Measurements from ENCODE around the gene FEZF1. TPM values are rescaled to one million over a fixed set of nuclear protein-coding genes. Genes with fewer than 3 reads are reported as not detected.
A peak's percentile ranks its signal among the peaks of the same experiment; 100 is the strongest.

Gene FEZF1
- total RNA-seq, 2 donors from 2014 or later, result not detected

GRCh38 chr7:122311050-122311700 lies 6.6 kb upstream of the FEZF1 start:
- Histone ChIP-seq H3K9me3 (peaks cover 0 to 4% of the 10 kb centered on the region in 2 donors), H3K4me1 (peaks cover 0 to 37% of the 10 kb centered on the region in 2 donors), H3K27me3 (peaks cover 59 to 70% of the 10 kb centered on the region in 2 donors), H3K36me3 (no peaks in the 10 kb centered on the region), H3K4me3 (no peak overlapping the region), H3K27ac (no peak overlapping the region)
- DNase-seq (ENCODE audit: low spot score), result no peak
- TF ChIP-seq CTCF (IDR thresholded peaks at IDR 0.05), result no peak

GRCh38 chr7:122310119-122311021 lies 5.8 kb upstream of the FEZF1 start:
- H3K4me3 ChIP-seq, result peak overlapping the region in 1 of 2 donors; percentile 41
- TF ChIP-seq CTCF (IDR thresholded peaks at IDR 0.05), result no peak

GRCh38 chr7:122309421-122309820 lies 4.9 kb upstream of the FEZF1 start:
- peaks cover 0 to 4% of the 10 kb centered on the region in 2 donors for H3K9me3 ChIP-seq
- no peak overlapping the region for H3K4me3 ChIP-seq
- H3K27me3 ChIP-seq, result peaks cover 62 to 74% of the 10 kb centered on the region in 2 donors
- H3K36me3 ChIP-seq, result no peaks in the 10 kb centered on the region
- no peak overlapping the region for H3K27ac ChIP-seq
- no peak for TF ChIP-seq CTCF (IDR thresholded peaks at IDR 0.05)
- no peak for DNase-seq (ENCODE audit: low spot score)
- peaks cover 0 to 53% of the 10 kb centered on the region in 2 donors for H3K4me1 ChIP-seq

More at GRCh38 chr7:122310119-122311021, 5.8 kb upstream of the FEZF1 start:
- peaks cover 0 to 4% of the 10 kb centered on the region in 2 donors for H3K9me3 ChIP-seq
- H3K36me3 ChIP-seq, result no peaks in the 10 kb centered on the region
- H3K4me1 ChIP-seq, result peaks cover 0 to 44% of the 10 kb centered on the region in 2 donors
- no peak for DNase-seq (ENCODE audit: low spot score)
- H3K27me3 ChIP-seq, result peaks cover 61 to 72% of the 10 kb centered on the region in 2 donors
- no peak overlapping the region for H3K27ac ChIP-seq

GRCh38 chr7:122307228-122307621 lies 2.7 kb upstream of the FEZF1 start:
- H3K27ac ChIP-seq, result no peak overlapping the region
- no peak for TF ChIP-seq CTCF (IDR thresholded peaks at IDR 0.05)
- no peak for DNase-seq (ENCODE audit: low spot score)
- no peak overlapping the region for H3K4me3 ChIP-seq
- no peaks in the 10 kb centered on the region for H3K9me3 ChIP-seq
- peaks cover 0 to 61% of the 10 kb centered on the region in 2 donors for H3K4me1 ChIP-seq
- peaks cover 49 to 88% of the 10 kb centered on the region in 2 donors for H3K27me3 ChIP-seq
- H3K36me3 ChIP-seq, result no peaks in the 10 kb centered on the region

- H3K27ac ChIP-seq, result no peak overlapping the region
- no peaks in the 10 kb centered on the region for H3K36me3 ChIP-seq
- no peak for TF ChIP-seq CTCF (IDR thresholded peaks at IDR 0.05)
- H3K4me3 ChIP-seq, result peak overlapping the region in 1 of 2 donors; percentile 34
- no peak for DNase-seq (ENCODE audit: low spot score)
- H3K27me3 ChIP-seq, result peaks cover 52 to 88% of the 10 kb centered on the region in 2 donors
- H3K9me3 ChIP-seq, result no peaks in the 10 kb centered on the region
- peaks cover 0 to 56% of the 10 kb centered on the region in 2 donors for H3K4me1 ChIP-seq
Measured at GRCh38 chr7:122306320-122307227, 2.0 kb upstream of the FEZF1 start.

All from right atrium auricular region (tissue), 2 donors.